GM18909 (cell line): ENCODE results near the gene AKT3.
"Not testable (repeated sequence)": the region's sequence is repeated elsewhere in the genome, so short reads cannot be mapped to it uniquely, and the experiment has no call there.

ENCODE experiments used
- ATAC-seq: cut with Tn5 transposase; IDR thresholded peaks from one replicate; pipeline ENCODE4 v1.9.1; 2021; ENCODE audit warnings: mild to moderate bottlenecking; ENCODE audit not compliant: unreplicated experiment, poor library complexity

Gene AKT3

DNA sequence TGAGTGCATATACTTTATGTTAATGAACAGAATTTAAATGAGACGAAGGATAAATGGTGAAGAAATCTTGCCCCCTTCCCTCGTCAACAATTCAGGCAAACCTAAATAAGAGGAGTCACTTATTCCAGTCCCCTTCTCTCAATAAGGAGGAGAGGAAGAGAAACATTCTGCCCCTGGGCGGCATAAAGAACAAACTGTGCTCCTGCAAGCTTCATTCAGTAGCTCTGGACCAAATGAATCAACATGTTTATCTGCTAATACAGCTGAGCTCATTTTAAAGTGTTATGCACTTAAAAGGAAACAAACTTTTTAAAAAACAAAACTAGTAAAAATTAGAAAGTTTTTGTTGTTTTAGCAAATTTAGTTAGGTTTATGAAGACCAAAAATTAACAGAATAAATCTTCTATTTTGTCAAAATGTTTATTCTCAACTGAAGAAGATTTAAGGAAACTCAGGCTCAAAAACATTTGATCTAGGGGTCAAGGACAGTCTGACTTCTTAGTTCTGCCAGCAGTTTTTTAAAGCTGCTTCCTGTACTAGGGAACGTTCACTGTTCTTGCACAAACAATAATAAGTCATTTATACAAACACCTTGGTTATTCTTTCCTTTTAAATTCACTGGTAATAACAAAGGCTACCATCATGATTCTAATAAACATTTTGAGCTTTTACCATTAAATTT is 58.3 kb downstream of the AKT3 start:
- ATAC-seq, result no peak

DNA sequence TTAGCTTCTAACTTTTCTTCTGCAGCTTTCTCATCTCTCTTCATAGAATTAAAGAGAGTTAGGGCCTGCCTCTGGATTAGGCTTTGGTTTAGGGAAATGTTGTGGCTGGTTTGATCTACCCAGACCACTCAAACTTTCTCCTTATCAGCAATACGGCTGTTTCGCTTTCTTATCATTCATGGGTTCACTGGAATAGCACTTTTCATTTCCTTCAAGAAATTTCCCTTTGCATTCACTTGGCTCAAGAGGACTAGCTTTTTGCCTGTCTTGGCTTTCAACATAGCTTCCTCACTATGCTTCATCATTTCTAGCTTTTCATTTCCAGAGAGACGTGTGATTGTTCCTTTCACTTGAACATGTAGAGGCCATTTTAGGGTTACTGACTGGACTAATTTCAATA is 59.6 kb downstream of the AKT3 start:
- ATAC-seq, result no peak

DNA sequence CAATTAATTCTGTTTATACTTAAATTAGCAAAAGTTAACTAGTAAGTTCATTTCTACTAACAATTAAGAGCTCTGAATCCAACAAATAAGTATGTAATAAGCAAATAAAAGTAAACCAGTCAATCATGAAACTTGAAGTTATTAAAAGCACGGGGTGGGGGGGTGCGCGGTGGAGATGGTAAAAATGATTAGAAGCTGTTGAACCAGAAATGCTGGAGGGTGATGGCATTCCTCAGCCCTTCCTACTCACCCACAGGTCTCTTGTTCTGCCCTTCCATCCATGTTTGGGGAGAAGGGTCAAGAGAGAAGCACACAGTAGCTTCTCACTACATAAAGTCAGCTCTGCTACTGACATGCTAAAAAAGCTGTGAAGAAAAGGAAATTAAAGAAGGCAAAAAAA is 63.5 kb downstream of the AKT3 start:
- ATAC-seq, result no peak

DNA sequence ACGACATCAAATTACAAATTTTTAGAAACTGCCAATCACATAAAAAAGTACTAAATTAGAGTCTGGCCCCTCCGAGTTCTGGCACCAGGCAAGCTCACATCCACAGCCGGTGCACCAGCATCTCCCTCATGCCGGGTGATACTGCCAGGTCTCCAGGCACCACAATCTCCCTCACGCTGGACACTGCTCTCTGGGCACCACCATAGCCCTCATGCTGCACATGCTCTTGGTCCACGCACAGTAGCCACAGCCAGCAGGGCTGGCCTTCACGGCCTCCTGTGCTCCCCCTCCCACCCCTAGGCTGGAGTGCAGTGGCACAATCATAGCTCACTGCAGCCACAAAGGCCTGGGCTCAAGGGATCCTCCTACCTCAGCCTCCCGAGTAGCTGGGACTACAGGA is 65.5 kb downstream of the AKT3 start:
- ATAC-seq, result no peak

DNA sequence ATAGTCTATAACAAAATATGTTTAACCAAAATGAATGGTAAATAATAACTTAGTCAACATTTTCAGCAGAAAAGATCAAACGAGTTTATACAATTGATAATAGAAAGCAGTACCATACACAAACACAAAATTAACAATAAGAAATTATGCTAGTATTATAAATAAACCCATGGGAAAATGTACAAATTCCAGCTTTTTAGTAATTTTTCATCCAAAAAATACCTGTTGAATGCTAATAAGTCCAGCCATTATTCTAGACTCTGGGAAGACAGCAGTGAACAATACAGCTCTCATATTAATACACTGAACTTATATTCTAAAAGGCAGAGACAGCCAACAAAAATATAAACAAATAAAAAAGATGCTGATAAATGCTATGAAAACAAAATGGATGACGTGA is 66.3 kb downstream of the AKT3 start:
- no peak for ATAC-seq

- ATAC-seq, result not testable (repeated sequence)
Measured at GRCh38 chr1:243772361-243773050, 77.5 kb downstream of the AKT3 start.

GRCh38 chr1:243770860-243771259 is 79.2 kb downstream of the AKT3 start:
- ATAC-seq, result no peak

GRCh38 chr1:243765676-243766075 is 84.4 kb downstream of the AKT3 start:
- ATAC-seq, result no peak

DNA sequence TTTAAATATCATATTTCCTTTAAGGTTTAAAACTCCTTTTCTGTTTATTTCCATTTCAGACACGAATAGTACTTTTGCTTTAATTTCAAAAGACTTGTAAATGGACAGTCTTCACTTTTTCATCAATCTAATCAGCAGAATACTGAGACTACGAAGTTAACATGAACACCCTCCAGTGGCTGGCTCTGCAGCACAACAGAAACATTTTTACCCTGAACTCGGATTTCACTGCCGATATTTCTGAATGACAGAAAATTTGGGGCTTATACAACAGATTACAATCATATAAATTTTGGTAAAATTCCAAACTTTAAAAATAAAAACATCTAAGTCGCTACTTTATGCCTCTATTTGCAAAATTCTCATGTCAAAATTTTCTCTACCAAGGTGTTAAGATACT is 86.2 kb downstream of the AKT3 start:
- no peak for ATAC-seq

DNA sequence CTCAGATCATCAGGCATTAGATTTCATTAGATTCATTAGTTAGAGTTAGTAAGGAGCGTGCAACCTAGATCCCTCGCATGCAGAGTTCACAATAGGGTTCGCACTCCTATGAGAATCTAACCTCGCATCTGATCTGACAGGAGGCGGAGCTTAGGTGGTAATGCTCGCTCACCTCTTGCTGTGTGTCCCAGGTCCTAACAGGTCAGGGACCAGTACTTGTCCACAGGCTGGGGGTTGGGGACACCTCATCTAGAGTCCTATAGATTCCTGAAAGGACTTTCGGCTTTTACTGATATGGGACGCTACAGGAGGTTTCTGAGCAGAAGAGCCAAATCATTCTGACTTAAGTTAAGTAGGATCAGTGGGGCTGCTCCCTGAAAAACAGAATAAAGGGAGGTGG is 91.4 kb downstream of the AKT3 start:
- ATAC-seq, result no peak

GRCh38 chr1:243756529-243756928 is 93.5 kb downstream of the AKT3 start:
- no peak for ATAC-seq

GRCh38 chr1:243754348-243754747 is 95.7 kb downstream of the AKT3 start:
- no peak for ATAC-seq

- ATAC-seq, result no peak
Measured at GRCh38 chr1:243751506-243751905, 98.5 kb downstream of the AKT3 start.

DNA sequence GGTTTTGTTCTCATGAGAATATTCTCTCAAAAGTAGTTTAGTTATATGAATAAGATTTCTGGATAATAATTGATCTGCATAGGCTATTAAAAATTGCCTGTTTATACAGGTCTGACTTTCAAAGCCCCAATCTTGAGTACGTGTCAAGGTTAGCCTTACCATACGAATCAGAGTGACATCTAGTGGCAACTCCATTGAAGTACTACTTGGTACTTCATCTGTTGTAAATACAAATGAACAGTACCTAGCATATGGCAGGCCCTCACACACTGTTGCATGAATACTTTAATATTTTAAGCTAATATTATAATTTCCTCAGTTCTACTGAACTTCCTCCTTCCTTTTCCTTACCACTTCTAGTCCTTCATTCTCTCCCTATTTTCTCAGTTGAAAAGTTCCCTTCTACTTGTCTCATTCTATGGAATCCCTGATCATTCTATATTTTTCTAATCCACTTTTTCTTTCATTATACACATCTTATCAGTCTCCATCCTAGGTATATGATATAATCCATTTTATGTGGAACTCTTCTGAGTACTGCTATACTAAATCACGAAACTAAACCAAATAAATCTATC is 101.2 kb downstream of the AKT3 start:
- peak; percentile 96 for ATAC-seq

GRCh38 chr1:243748227-243748626 is 101.8 kb downstream of the AKT3 start:
- ATAC-seq, result no peak

- ATAC-seq, result no peak
Measured at GRCh38 chr1:243746751-243747150, 103.3 kb downstream of the AKT3 start.

DNA sequence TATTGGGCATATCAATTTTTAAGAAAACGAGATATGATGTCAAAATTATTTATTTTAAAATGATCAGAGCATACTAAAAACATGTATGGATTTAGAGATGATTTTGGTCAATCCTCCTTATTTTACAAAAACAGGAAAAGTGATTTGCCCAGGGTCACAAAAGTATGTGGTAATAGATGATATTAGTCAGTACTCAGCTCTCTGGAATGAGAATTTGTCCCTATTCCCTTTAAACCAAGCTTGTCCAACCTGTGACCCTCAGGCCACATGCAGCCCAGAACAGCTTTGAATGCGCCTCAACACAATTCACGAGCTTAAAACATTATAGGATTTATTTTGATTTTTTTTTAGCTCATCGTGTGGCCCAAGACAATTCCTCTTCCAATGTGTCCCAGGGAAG is 104.7 kb downstream of the AKT3 start:
- no peak for ATAC-seq

GRCh38 chr1:243742819-243743218 is 107.2 kb downstream of the AKT3 start:
- no peak for ATAC-seq

DNA sequence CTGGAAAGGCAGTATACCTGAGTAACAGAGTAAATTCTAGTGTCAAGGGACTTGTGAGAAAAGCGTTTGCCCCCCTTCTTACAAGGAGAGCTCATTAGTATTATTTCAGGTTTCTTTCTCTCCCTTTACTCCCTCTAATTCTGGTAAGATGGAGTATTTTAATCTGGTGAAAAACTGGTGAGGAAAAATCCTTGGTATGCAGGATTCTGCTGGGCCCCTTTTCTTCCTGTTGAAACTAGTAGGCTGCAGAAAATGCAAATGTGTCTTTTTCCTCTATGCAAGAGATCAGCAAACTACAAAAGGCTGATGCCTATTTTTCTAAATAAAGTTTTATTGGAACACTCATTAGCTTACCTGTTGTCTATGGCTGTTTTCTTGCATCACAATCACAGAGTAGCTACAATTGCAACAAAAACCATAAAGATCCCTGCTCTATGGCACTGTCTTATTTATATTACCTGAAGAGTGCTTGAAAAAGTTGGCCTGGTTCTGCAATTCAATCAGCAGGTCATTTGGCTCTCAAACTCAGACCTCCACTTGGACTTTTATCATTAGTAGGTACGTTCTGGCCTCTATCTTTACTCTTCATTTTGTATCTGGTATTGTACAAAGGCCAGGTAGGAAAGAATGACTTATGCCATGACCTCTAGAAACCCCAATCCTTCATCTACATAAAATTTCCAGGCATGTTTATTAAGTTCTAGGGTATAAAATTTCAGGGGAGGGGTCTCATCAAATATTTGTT is 109.6 kb downstream of the AKT3 start:
- ATAC-seq, result no peak

- no peak for ATAC-seq
Measured at GRCh38 chr1:243739335-243740003, 110.6 kb downstream of the AKT3 start.

GRCh38 chr1:243738020-243738419 is 112.0 kb downstream of the AKT3 start:
- ATAC-seq, result no peak
